ENCODE measurements around the gene IGFBP3.

Gene IGFBP3

GRCh38 chr7:45968312-45968711, 47.2 kb upstream of the IGFBP3 start:
- H3K79me1 ChIP-seq (replicated peaks; ENCODE audit: low read length, poor library complexity, severe bottlenecking): no peaks in the 10 kb centered on the region
- no peaks in the 10 kb centered on the region for H3K4me1 ChIP-seq (ENCODE audit: control insufficient read depth, insufficient read depth, low read depth, low read length)
- no peaks in the 10 kb centered on the region for H3K36me3 ChIP-seq (ENCODE audit: control insufficient read depth in 1 of 2, insufficient read depth in 2 of 2, low read depth in 1 of 2, low read length in 2 of 2)
- H3K27me3 ChIP-seq (ENCODE audit: control insufficient read depth in 1 of 2, insufficient read depth in 1 of 2, low read length in 2 of 2): peaks cover 0 to 14% of the 10 kb centered on the region in 2 experiments
- no peaks in the 10 kb centered on the region for H3K9me3 ChIP-seq (ENCODE audit: control insufficient read depth, low read length)
- no peak overlapping the region for H4K8ac ChIP-seq (ENCODE audit: low read length)
- H3K18ac ChIP-seq (ENCODE audit: low read depth in 1 of 2, low read length in 2 of 2): no peak overlapping the region
- no peak overlapping the region for H3K9ac ChIP-seq (ENCODE audit: low read length)
- WGBS: 82% methylated on average over 7 of the region's 7 CpGs
- no peak overlapping the region for H3K4ac ChIP-seq (ENCODE audit: low read depth in 1 of 2, low read length in 2 of 2)
- H3K23ac ChIP-seq (ENCODE audit: low read length in 2 of 2): no peak overlapping the region
- no peak overlapping the region for H2AFZ ChIP-seq (ENCODE audit: low read depth, low read length)
- no peak overlapping the region for H2BK12ac ChIP-seq (ENCODE audit: low read length in 2 of 2)
- DNase-seq: no peak
- no peak overlapping the region for H2BK120ac ChIP-seq (ENCODE audit: low read depth, low read length)
- H3K4me3 ChIP-seq (ENCODE audit: insufficient read depth in 1 of 2, low read depth in 1 of 2, low read length in 2 of 2): no peak overlapping the region
- no peak overlapping the region for H2BK15ac ChIP-seq (ENCODE audit: low read depth, poor library complexity, severe bottlenecking)
- H3K4me2 ChIP-seq (ENCODE audit: low read length, poor library complexity, severe bottlenecking): no peak overlapping the region
- H3K27ac ChIP-seq (ENCODE audit: low read length, poor library complexity, severe bottlenecking): no peak overlapping the region
- no peak overlapping the region for H2AK5ac ChIP-seq (ENCODE audit: low read length, severe bottlenecking)
- H3K14ac ChIP-seq (ENCODE audit: low read length in 2 of 2): no peak overlapping the region
- H2BK5ac ChIP-seq (ENCODE audit: low read depth, low read length, poor library complexity, severe bottlenecking): no peak overlapping the region
- H4K91ac ChIP-seq (ENCODE audit: low read length): no peak overlapping the region

- H2BK120ac ChIP-seq (ENCODE audit: low read depth, low read length): no peak overlapping the region
- H3K4me1 ChIP-seq (ENCODE audit: control insufficient read depth, insufficient read depth, low read depth, low read length): peaks cover 2% of the 10 kb centered on the region
- no peak overlapping the region for H3K18ac ChIP-seq (ENCODE audit: low read depth in 1 of 2, low read length in 2 of 2)
- H3K36me3 ChIP-seq (ENCODE audit: control insufficient read depth in 1 of 2, insufficient read depth in 2 of 2, low read depth in 1 of 2, low read length in 2 of 2): no peaks in the 10 kb centered on the region
- 95% methylated on average over 5 of the region's 5 CpGs for WGBS
- no peak overlapping the region for H4K91ac ChIP-seq (ENCODE audit: low read length)
- no peak overlapping the region for H3K23ac ChIP-seq (ENCODE audit: low read length in 2 of 2)
- H3K27me3 ChIP-seq (ENCODE audit: control insufficient read depth in 1 of 2, insufficient read depth in 1 of 2, low read length in 2 of 2): peaks cover 0 to 14% of the 10 kb centered on the region in 2 experiments
- H2AFZ ChIP-seq (ENCODE audit: low read depth, low read length): no peak overlapping the region
- no peak overlapping the region for H2BK15ac ChIP-seq (ENCODE audit: low read depth, poor library complexity, severe bottlenecking)
- no peak overlapping the region for H3K4me2 ChIP-seq (ENCODE audit: low read length, poor library complexity, severe bottlenecking)
- H3K14ac ChIP-seq (ENCODE audit: low read length in 2 of 2): no peak overlapping the region
- H3K9me3 ChIP-seq (ENCODE audit: control insufficient read depth, low read length): no peaks in the 10 kb centered on the region
- H2BK5ac ChIP-seq (ENCODE audit: low read depth, low read length, poor library complexity, severe bottlenecking): no peak overlapping the region
- H3K4ac ChIP-seq (ENCODE audit: low read depth in 1 of 2, low read length in 2 of 2): no peak overlapping the region
- no peak overlapping the region for H2BK12ac ChIP-seq (ENCODE audit: low read length in 2 of 2)
- no peak overlapping the region for H3K27ac ChIP-seq (ENCODE audit: low read length, poor library complexity, severe bottlenecking)
- H2AK5ac ChIP-seq (ENCODE audit: low read length, severe bottlenecking): no peak overlapping the region
- no peak overlapping the region for H3K4me3 ChIP-seq (ENCODE audit: insufficient read depth in 1 of 2, low read depth in 1 of 2, low read length in 2 of 2)
- no peak overlapping the region for H3K9ac ChIP-seq (ENCODE audit: low read length)
- DNase-seq: no peak
- no peaks in the 10 kb centered on the region for H3K79me1 ChIP-seq (replicated peaks; ENCODE audit: low read length, poor library complexity, severe bottlenecking)
- no peak overlapping the region for H4K8ac ChIP-seq (ENCODE audit: low read length)
Measured at GRCh38 chr7:45967591-45968157, 46.6 kb upstream of the IGFBP3 start.

- Histone ChIP-seq H2BK5ac (ENCODE audit: low read depth, low read length, poor library complexity, severe bottlenecking) (no peak overlapping the region), H2BK12ac (ENCODE audit: low read length in 2 of 2) (no peak overlapping the region), H3K4ac (ENCODE audit: low read depth in 1 of 2, low read length in 2 of 2) (no peak overlapping the region), H3K18ac (ENCODE audit: low read depth in 1 of 2, low read length in 2 of 2) (no peak overlapping the region), H3K4me1 (ENCODE audit: control insufficient read depth, insufficient read depth, low read depth, low read length) (peaks cover 2% of the 10 kb centered on the region), H4K91ac (ENCODE audit: low read length) (no peak overlapping the region), H2BK15ac (ENCODE audit: low read depth, poor library complexity, severe bottlenecking) (no peak overlapping the region), H3K9me3 (ENCODE audit: control insufficient read depth, low read length) (no peaks in the 10 kb centered on the region), H3K27ac (ENCODE audit: low read length, poor library complexity, severe bottlenecking) (no peak overlapping the region), H4K8ac (ENCODE audit: low read length) (no peak overlapping the region), H3K27me3 (ENCODE audit: control insufficient read depth in 1 of 2, insufficient read depth in 1 of 2, low read length in 2 of 2) (no peaks in the 10 kb centered on the region), H3K4me2 (ENCODE audit: low read length, poor library complexity, severe bottlenecking) (no peak overlapping the region), H3K4me3 (ENCODE audit: insufficient read depth in 1 of 2, low read depth in 1 of 2, low read length in 2 of 2) (no peak overlapping the region), H3K79me1 (replicated peaks; ENCODE audit: low read length, poor library complexity, severe bottlenecking) (no peaks in the 10 kb centered on the region), H3K14ac (ENCODE audit: low read length in 2 of 2) (no peak overlapping the region), H3K36me3 (ENCODE audit: control insufficient read depth in 1 of 2, insufficient read depth in 2 of 2, low read depth in 1 of 2, low read length in 2 of 2) (no peaks in the 10 kb centered on the region), H2AFZ (ENCODE audit: low read depth, low read length) (no peak overlapping the region), H3K9ac (ENCODE audit: low read length) (no peak overlapping the region), H2AK5ac (ENCODE audit: low read length, severe bottlenecking) (no peak overlapping the region), H2BK120ac (ENCODE audit: low read depth, low read length) (peak overlapping the region; percentile 19), H3K23ac (ENCODE audit: low read length in 2 of 2) (no peak overlapping the region)
- no peak for DNase-seq
- WGBS: 95% methylated on average over 4 of the region's 6 CpGs
Measured at GRCh38 chr7:45962861-45963260, 41.8 kb upstream of the IGFBP3 start.

- H3K4me2 ChIP-seq (ENCODE audit: low read length, poor library complexity, severe bottlenecking): no peak overlapping the region
- peak; percentile 53 for DNase-seq
- no peak overlapping the region for H2AK5ac ChIP-seq (ENCODE audit: low read length, severe bottlenecking)
- H3K14ac ChIP-seq (ENCODE audit: low read length in 2 of 2): no peak overlapping the region
- H2AFZ ChIP-seq (ENCODE audit: low read depth, low read length): no peak overlapping the region
- H3K4ac ChIP-seq (ENCODE audit: low read depth in 1 of 2, low read length in 2 of 2): no peak overlapping the region
- H3K4me1 ChIP-seq (ENCODE audit: control insufficient read depth, insufficient read depth, low read depth, low read length): no peaks in the 10 kb centered on the region
- no peak overlapping the region for H3K27ac ChIP-seq (ENCODE audit: low read length, poor library complexity, severe bottlenecking)
- no peak overlapping the region for H4K91ac ChIP-seq (ENCODE audit: low read length)
- no peak overlapping the region for H3K23ac ChIP-seq (ENCODE audit: low read length in 2 of 2)
- H2BK5ac ChIP-seq (ENCODE audit: low read depth, low read length, poor library complexity, severe bottlenecking): no peak overlapping the region
- H2BK12ac ChIP-seq (ENCODE audit: low read length in 2 of 2): no peak overlapping the region
- no peak overlapping the region for H4K8ac ChIP-seq (ENCODE audit: low read length)
- WGBS: 62% methylated on average over 1 of the region's 3 CpGs
- no peak overlapping the region for H3K4me3 ChIP-seq (ENCODE audit: insufficient read depth in 1 of 2, low read depth in 1 of 2, low read length in 2 of 2)
- H2BK120ac ChIP-seq (ENCODE audit: low read depth, low read length): no peak overlapping the region
- H3K27me3 ChIP-seq (ENCODE audit: control insufficient read depth in 1 of 2, insufficient read depth in 1 of 2, low read length in 2 of 2): no peaks in the 10 kb centered on the region
- peaks cover 9% of the 10 kb centered on the region for H3K9me3 ChIP-seq (ENCODE audit: control insufficient read depth, low read length)
- H2BK15ac ChIP-seq (ENCODE audit: low read depth, poor library complexity, severe bottlenecking): no peak overlapping the region
- H3K79me1 ChIP-seq (replicated peaks; ENCODE audit: low read length, poor library complexity, severe bottlenecking): no peaks in the 10 kb centered on the region
- H3K36me3 ChIP-seq (ENCODE audit: control insufficient read depth in 1 of 2, insufficient read depth in 2 of 2, low read depth in 1 of 2, low read length in 2 of 2): no peaks in the 10 kb centered on the region
- no peak overlapping the region for H3K9ac ChIP-seq (ENCODE audit: low read length)
- H3K18ac ChIP-seq (ENCODE audit: low read depth in 1 of 2, low read length in 2 of 2): peak overlapping the region in 1 of 2 experiments; percentile 57
Measured at GRCh38 chr7:45957721-45958120, 36.6 kb upstream of the IGFBP3 start.
